ENCODE measurements around the gene FSHB. TPM values are rescaled to one million over a fixed set of nuclear protein-coding genes. Genes with fewer than 3 reads are reported as not detected.

FSHB gene
- total and polyA plus RNA-seq, 4 donors = not detected

- DNase-seq (no peak), ATAC-seq (ENCODE audit: low FRiP score) (no peak)
- no peaks in the 10 kb centered on the region for H3K4me1 ChIP-seq (ENCODE audit: control insufficient read depth in 1 of 2, insufficient read depth in 2 of 2, low read length in 2 of 2)
- intact Hi-C loops (cut with DNase I) = no loop called here
- H3K27me3 ChIP-seq (ENCODE audit: control insufficient read depth in 1 of 2, insufficient read depth in 2 of 2, low read length in 1 of 2) = no peaks in the 10 kb centered on the region
- no peak overlapping the region for H3K4me3 ChIP-seq (ENCODE audit: low read length in 2 of 2)
- WGBS, 2 donors = 76 to 89% methylated on average over 3 of the region's 3 CpGs
- no peaks in the 10 kb centered on the region for H3K36me3 ChIP-seq (ENCODE audit: control insufficient read depth in 1 of 2, insufficient read depth in 2 of 2, low read length in 1 of 2)
- H3K9me3 ChIP-seq (ENCODE audit: control insufficient read depth, low read length) = peaks cover 2% of the 10 kb centered on the region
- no peak overlapping the region for H3K27ac ChIP-seq (ENCODE audit: low read depth in 1 of 2, low read length in 2 of 2)
Measured at GRCh38 chr11:30282289-30282631, 51.4 kb downstream of the FSHB start.

Other genes starting within 250 kb of the FSHB start
- under 1 TPM; 0.06 to 0.54 TPM for gene KCNA4, start 214.0 kb upstream of the FSHB start, total RNA-seq
- gene KCNA4, start 214.0 kb upstream of the FSHB start, polyA plus RNA-seq = not detected
- gene ARL14EP, start 92.1 kb downstream of the FSHB start, total RNA-seq = 10 to 100 TPM; 21.0 to 23.7 TPM
- 10 to 100 TPM; 19.0 to 19.5 TPM for gene ARL14EP, start 92.1 kb downstream of the FSHB start, polyA plus RNA-seq

Measured in aorta (tissue), 5 donors.